Body of pancreas (tissue), 4 donors: ENCODE data around the gene NT5C2. TPM values are rescaled to one million over a fixed set of nuclear protein-coding genes. Genes with fewer than 3 reads are reported as not detected.

Experiments
- ATAC-seq: fragments of 150-250 bp; one replicate; pipeline ENCODE4 v1.9.1; 2016
- DNase-seq, 4 donors: peaks; one replicate each; pipeline ENCODE4 v3.0.0-alpha.2; 2019
- H3K27ac ChIP-seq, 4 donors: fragments of 200-600 bp; sonication (generic); 1 replicate in 3 of 4; 2 replicates in 1 of 4; pipeline versions ENCODE4 v1.5.1 to v1.6.1; 2016 to 2019; ENCODE audit warnings: mild to moderate bottlenecking in 1 of 4, mixed read lengths in 1 of 4, moderate library complexity in 1 of 4
- H3K27me3 ChIP-seq, 2 donors: fragments of 200-600 bp; sonication (generic); one replicate each; pipeline ENCODE4 v1.6.0; 2016; ENCODE audit warnings: mild to moderate bottlenecking in 1 of 2
- H3K36me3 ChIP-seq, 2 donors: fragments of 200-600 bp; sonication (generic); replicated peaks in 1 of 2; 2 replicates each; pipeline ENCODE4 v1.5.1; 2016; ENCODE audit warnings: low read depth in 2 of 2; ENCODE audit not compliant: insufficient read depth in 1 of 2
- H3K4me1 ChIP-seq: fragments of 200-600 bp; sonication (generic); one replicate; pipeline ENCODE4 v1.6.0; 2016
- H3K4me3 ChIP-seq, 2 donors: fragments of 200-600 bp; sonication (generic); 1 replicate in 1 of 2; 2 replicates in 1 of 2; pipeline ENCODE4 v1.5.1; 2016 to 2019
- H3K9me3 ChIP-seq, 3 donors: fragments of 200-600 bp; sonication (generic); 1 replicate in 2 of 3; 2 replicates in 1 of 3; pipeline ENCODE4 v1.5.1; 2016
- CTCF ChIP-seq, 7 experiments: fragments of 450-650 bp in 4 of 7; fragments of 200-600 bp in 3 of 7; sonication (generic) in 3 of 7; IDR thresholded peaks; one replicate each; pipeline ENCODE4 v1.5.1; 2016 to 2019; ENCODE audit warnings: antibody characterized with exemption in 7 of 7
- POLR2A ChIP-seq, 3 donors: fragments of 450-650 bp; IDR thresholded peaks; one replicate each; pipeline ENCODE4 v1.6.1; 2016; ENCODE audit warnings: antibody characterized with exemption in 3 of 3, mild to moderate bottlenecking in 2 of 3
- WGBS, 2 donors: methylation state at CpG; one replicate each; pipeline ENCODE4 v1.1.5; 2017; 5-methylcytosine and 5-hydroxymethylcytosine counted together
- intact Hi-C: fragments of 100-400 bp; cut with DNase I; formaldehyde crosslinking; loops from one replicate; pipeline ENCODE4 v1.15.1; 2023
- total RNA-seq, 2 donors: library from RNA; depleted of rRNA; stranded (reverse); fragments of >200 nt; gene quantifications; one replicate each; pipeline ENCODE4 v1.1.0, GENCODE V29; 2016

Gene NT5C2
- total RNA-seq, 2 donors from 2014 or later: 32.0 to 43.1 TPM

GRCh38 chr10:103044942-103045489, 148.1 kb downstream of the NT5C2 start:
- ATAC-seq (no peak), DNase-seq (no peak)
- no peak for TF ChIP-seq POLR2A (IDR thresholded peaks at IDR 0.05)
- no peak for TF ChIP-seq CTCF (IDR thresholded peaks at IDR 0.05)
- no peaks in the 10 kb centered on the region for H3K36me3 ChIP-seq
- H3K27me3 ChIP-seq: no peaks in the 10 kb centered on the region
- H3K4me3 ChIP-seq: no peak overlapping the region
- H3K27ac ChIP-seq: no peak overlapping the region
- intact Hi-C loops: no loop called here
- H3K9me3 ChIP-seq: no peaks in the 10 kb centered on the region
- WGBS, 2 donors: 82 to 83% methylated on average over 8 of the region's 8 CpGs
- H3K4me1 ChIP-seq: no peaks in the 10 kb centered on the region

- ATAC-seq (no peak), DNase-seq (no peak)
- TF ChIP-seq POLR2A (IDR thresholded peaks at IDR 0.05) (no peak), CTCF (IDR thresholded peaks at IDR 0.05) (no peak)
- WGBS, 2 donors: 84 to 89% methylated on average over 7 of the region's 7 CpGs
- H3K36me3 ChIP-seq: no peaks in the 10 kb centered on the region
- no peaks in the 10 kb centered on the region for H3K4me1 ChIP-seq
- no peaks in the 10 kb centered on the region for H3K27me3 ChIP-seq
- H3K27ac ChIP-seq: no peak overlapping the region
- H3K4me3 ChIP-seq: no peak overlapping the region
- no peaks in the 10 kb centered on the region for H3K9me3 ChIP-seq
- intact Hi-C loops: no loop called here
Measured at GRCh38 chr10:103042908-103043307, 150.2 kb downstream of the NT5C2 start.

- no peak overlapping the region for H3K27ac ChIP-seq
- 86 to 96% methylated on average over 5 of the region's 5 CpGs for WGBS, 2 donors
- TF ChIP-seq CTCF (IDR thresholded peaks at IDR 0.05) (no peak), POLR2A (IDR thresholded peaks at IDR 0.05) (no peak)
- ATAC-seq (no peak), DNase-seq (no peak)
- H3K4me1 ChIP-seq: no peaks in the 10 kb centered on the region
- H3K9me3 ChIP-seq: no peaks in the 10 kb centered on the region
- no peaks in the 10 kb centered on the region for H3K27me3 ChIP-seq
- H3K36me3 ChIP-seq: no peaks in the 10 kb centered on the region
- H3K4me3 ChIP-seq: no peak overlapping the region
- intact Hi-C loops: no loop called here
Measured at GRCh38 chr10:103042129-103042528, 150.9 kb downstream of the NT5C2 start.

- Histone ChIP-seq H3K27me3 (no peaks in the 10 kb centered on the region), H3K27ac (no peak overlapping the region), H3K4me3 (no peak overlapping the region), H3K9me3 (no peaks in the 10 kb centered on the region), H3K36me3 (no peaks in the 10 kb centered on the region), H3K4me1 (no peaks in the 10 kb centered on the region)
- ATAC-seq (no peak), DNase-seq (no peak)
- 88 to 89% methylated on average over 6 of the region's 6 CpGs for WGBS, 2 donors
- TF ChIP-seq POLR2A (IDR thresholded peaks at IDR 0.05) (no peak), CTCF (IDR thresholded peaks at IDR 0.05) (no peak)
- intact Hi-C loops: no loop called here
Measured at GRCh38 chr10:103041391-103041790, 151.7 kb downstream of the NT5C2 start.

- no peaks in the 10 kb centered on the region for H3K4me1 ChIP-seq
- no peaks in the 10 kb centered on the region for H3K27me3 ChIP-seq
- no peak overlapping the region for H3K27ac ChIP-seq
- no peak for DNase-seq
- 77 to 78% methylated on average over 4 of the region's 4 CpGs for WGBS, 2 donors
- intact Hi-C loops: no loop called here
- no peak for ATAC-seq
- TF ChIP-seq CTCF (IDR thresholded peaks at IDR 0.05) (no peak), POLR2A (IDR thresholded peaks at IDR 0.05) (no peak)
- no peaks in the 10 kb centered on the region for H3K9me3 ChIP-seq
- H3K36me3 ChIP-seq: no peaks in the 10 kb centered on the region
- no peak overlapping the region for H3K4me3 ChIP-seq
Measured at GRCh38 chr10:103040418-103040817, 152.7 kb downstream of the NT5C2 start.
